ENCODE measurements around the gene PPP2R2B.

DNA sequence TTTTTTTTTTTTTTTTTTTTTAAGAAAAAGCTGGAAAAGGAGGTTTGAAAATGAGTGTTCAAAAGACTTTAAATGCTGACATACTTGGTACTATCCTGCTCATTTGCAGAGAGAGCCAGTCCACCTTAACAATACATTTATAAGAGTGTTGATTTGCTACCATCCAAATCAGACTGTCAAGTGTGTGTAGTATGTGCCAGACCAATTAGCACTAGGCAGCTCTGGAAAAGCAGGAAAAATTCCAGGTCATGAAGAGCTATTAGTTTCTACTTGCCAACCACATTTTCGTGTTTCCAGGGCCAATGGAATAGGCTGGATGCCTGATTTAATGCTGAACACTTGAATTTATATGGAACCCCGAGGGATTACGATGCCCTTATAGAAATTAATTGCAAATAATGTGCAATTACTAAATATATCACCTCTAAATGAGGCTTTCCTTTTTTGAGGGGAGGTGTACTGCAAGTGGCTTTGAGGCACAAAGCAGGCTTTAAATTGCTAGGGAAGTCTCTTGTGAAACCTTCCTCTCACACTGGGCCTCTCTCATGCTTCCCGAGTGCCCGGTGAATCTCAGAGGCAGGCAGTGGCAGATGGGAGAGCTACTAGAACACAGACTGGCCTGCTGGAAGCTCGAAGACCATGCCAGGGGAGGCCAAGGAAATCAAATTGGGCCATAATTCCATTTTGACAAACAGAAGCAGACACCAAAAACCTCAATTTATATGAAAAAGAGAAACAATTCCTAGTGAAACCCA lies 178.7 kb downstream of the PPP2R2B start:
- TF ChIP-seq EZH2 (IDR thresholded peaks at IDR 0.05; ENCODE audit: borderline replicate concordance, low read depth, low read length, severe bottlenecking): no peak
- no peak for TF ChIP-seq POLR2AphosphoS5 (IDR thresholded peaks at IDR 0.05; ENCODE audit: insufficient read depth, low read depth, low read length)
- no peak for TF ChIP-seq FOS (IDR thresholded peaks at IDR 0.05; ENCODE audit: borderline replicate concordance, insufficient read depth, low read length)
